Smooth muscle cell of the umbilical artery (primary cell): Measurements from ENCODE around the gene RBBP6. TPM values are rescaled to one million over a fixed set of nuclear protein-coding genes. Genes with fewer than 3 reads are reported as not detected.

Source experiments
- total RNA-seq: library from RNA; depleted of rRNA; stranded (reverse); fragments of >200 nt; gene quantifications from 2 replicates; pipeline ENCODE4 v1.2.3, GENCODE V29; 2014

RBBP6 gene
- total RNA-seq = 16.3 and 22.5 TPM in 2 replicates

GRCh38 chr16:24539295-24539849 lies at the start of gene RBBP6:
RBBP6 (plus strand) TSS chr16:24539566; CDS start chr16:24540627, 1,061 bp downstream.

Other genes with a start within 250 kb of the RBBP6 start
- gene TNRC6A, start 190.1 kb downstream of the RBBP6 start, total RNA-seq = 22.3 and 34.0 TPM in 2 replicates